Measurements from ENCODE around the gene TTC33.
"Not testable (repeated sequence)": the region's sequence is repeated elsewhere in the genome, so short reads cannot be mapped to it uniquely, and the experiment has no call there.

TTC33 gene

GRCh38 chr5:40656091-40656490 lies 99.7 kb downstream of the TTC33 start:
- DNase-seq (ENCODE audit: low read depth in 2 of 2, low spot score in 1 of 2) = not testable (repeated sequence)

- no peak for DNase-seq (ENCODE audit: low read depth in 2 of 2, low spot score in 1 of 2)
These were observed 100.6 kb downstream of the TTC33 start for GRCh38 chr5:40655138-40655537.

- DNase-seq (ENCODE audit: low read depth in 2 of 2, low spot score in 1 of 2) = no peak
These were observed 101.3 kb downstream of the TTC33 start for GRCh38 chr5:40654377-40654991.

- no peak for DNase-seq (ENCODE audit: low read depth in 2 of 2, low spot score in 1 of 2)
These were observed 102.3 kb downstream of the TTC33 start for GRCh38 chr5:40653221-40654022.

GRCh38 chr5:40652441-40653220 lies 103.1 kb downstream of the TTC33 start:
- DNase-seq (ENCODE audit: low read depth in 2 of 2, low spot score in 1 of 2) = no peak

GRCh38 chr5:40651201-40651600 lies 104.6 kb downstream of the TTC33 start:
- no peak for DNase-seq (ENCODE audit: low read depth in 2 of 2, low spot score in 1 of 2)

- DNase-seq (ENCODE audit: low read depth in 2 of 2, low spot score in 1 of 2) = no peak
These were observed 106.2 kb downstream of the TTC33 start for GRCh38 chr5:40649463-40650030.

- DNase-seq (ENCODE audit: low read depth in 2 of 2, low spot score in 1 of 2) = no peak
These were observed 107.6 kb downstream of the TTC33 start for GRCh38 chr5:40648150-40648549.

- DNase-seq (ENCODE audit: low read depth in 2 of 2, low spot score in 1 of 2) = no peak
These were observed 109.5 kb downstream of the TTC33 start for GRCh38 chr5:40646266-40646665.

- DNase-seq (ENCODE audit: low read depth in 2 of 2, low spot score in 1 of 2) = not testable (repeated sequence)
These were observed 116.2 kb downstream of the TTC33 start for GRCh38 chr5:40639531-40639930.

- no peak for DNase-seq (ENCODE audit: low read depth in 2 of 2, low spot score in 1 of 2)
These were observed 121.2 kb downstream of the TTC33 start for GRCh38 chr5:40634593-40634992.

- DNase-seq (ENCODE audit: low read depth in 2 of 2, low spot score in 1 of 2) = no peak
These were observed 121.6 kb downstream of the TTC33 start for GRCh38 chr5:40634154-40634553.

- DNase-seq (ENCODE audit: low read depth in 2 of 2, low spot score in 1 of 2) = no peak
These were observed 124.5 kb downstream of the TTC33 start for GRCh38 chr5:40631236-40631635.

GRCh38 chr5:40630126-40630525 lies 125.6 kb downstream of the TTC33 start:
- no peak for DNase-seq (ENCODE audit: low read depth in 2 of 2, low spot score in 1 of 2)

GRCh38 chr5:40628407-40628806 lies 127.4 kb downstream of the TTC33 start:
- no peak for DNase-seq (ENCODE audit: low read depth in 2 of 2, low spot score in 1 of 2)

GRCh38 chr5:40627706-40628105 lies 128.1 kb downstream of the TTC33 start:
- DNase-seq (ENCODE audit: low read depth in 2 of 2, low spot score in 1 of 2) = no peak

- no peak for DNase-seq (ENCODE audit: low read depth in 2 of 2, low spot score in 1 of 2)
These were observed 129.0 kb downstream of the TTC33 start for GRCh38 chr5:40626801-40627200.

GRCh38 chr5:40623480-40624420 lies 132.0 kb downstream of the TTC33 start:
- DNase-seq (ENCODE audit: low read depth in 2 of 2, low spot score in 1 of 2) = no peak

- no peak for DNase-seq (ENCODE audit: low read depth in 2 of 2, low spot score in 1 of 2)
These were observed 133.1 kb downstream of the TTC33 start for GRCh38 chr5:40622463-40623252.

GRCh38 chr5:40619421-40619820 lies 136.3 kb downstream of the TTC33 start:
- DNase-seq (ENCODE audit: low read depth in 2 of 2, low spot score in 1 of 2) = no peak
